HL-60/S4 treated with phorbol 12-myristate 13-acetate at 8.2 ng/mL for 4 days and 3 days (cell line): ENCODE measurements around the gene SPEM1.

Source experiments
- in situ Hi-C: fragments of 300-500 bp; cut with MboI; formaldehyde crosslinking; loops from 2 replicates; pipeline ENCODE4 v1.15.0; 2022; ENCODE audit warnings: low sequenced_read_pairs

SPEM1 gene

DNA sequence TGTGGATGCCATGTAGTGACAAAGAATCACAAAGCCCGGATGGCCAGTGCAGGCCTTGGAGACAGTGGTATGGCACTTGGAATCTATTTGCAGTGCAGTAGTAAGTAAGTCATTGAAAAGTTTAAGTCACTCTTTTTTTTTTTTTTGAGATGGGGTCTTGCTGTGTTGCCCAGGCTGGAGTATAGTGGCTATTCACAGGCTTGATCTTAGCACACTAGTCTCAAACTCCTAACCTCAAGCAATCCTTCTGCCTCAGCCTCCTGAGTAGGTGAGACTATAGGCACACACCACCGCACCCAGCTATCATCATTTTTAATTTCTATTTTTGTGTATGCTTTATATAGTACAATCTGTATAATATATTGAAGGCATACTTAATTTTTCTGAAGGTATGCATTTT is 21.5 kb upstream of the SPEM1 start:
- in situ Hi-C loops = no loop called here

DNA sequence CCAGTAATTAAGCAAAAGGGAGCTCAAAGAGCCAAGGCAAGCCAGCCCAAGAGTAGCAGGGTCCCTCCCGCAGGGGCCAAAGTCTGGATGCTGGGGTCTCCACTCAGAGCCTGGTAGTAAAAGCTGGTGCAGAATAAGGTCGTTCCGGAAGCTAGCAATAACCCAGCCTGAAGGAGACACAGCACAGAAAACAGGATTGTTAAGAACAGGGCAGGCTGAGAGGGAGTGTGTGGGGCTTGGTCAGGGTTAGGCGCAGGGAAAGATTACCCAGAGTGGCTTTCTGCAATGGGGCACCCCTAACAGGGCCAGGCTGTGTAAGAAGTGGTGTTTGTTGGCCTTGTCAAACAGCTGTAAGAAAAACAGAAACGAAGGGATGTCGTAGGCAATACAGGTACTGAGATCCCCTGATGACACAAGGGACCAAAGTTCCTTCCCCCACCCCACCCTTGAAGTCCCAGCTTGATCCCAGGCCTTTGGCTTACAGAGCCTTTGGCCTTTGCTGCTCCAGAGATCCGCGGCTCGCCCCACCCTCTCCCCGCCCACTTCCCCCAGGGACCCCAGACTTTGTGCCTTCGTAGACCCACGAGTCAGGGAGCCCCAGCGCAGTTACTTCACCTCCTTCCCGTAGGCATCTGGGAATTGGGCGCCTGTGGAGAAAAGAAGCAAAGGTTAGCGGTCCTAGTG is 16.9 kb upstream of the SPEM1 start:
- in situ Hi-C loops = no loop called here

DNA sequence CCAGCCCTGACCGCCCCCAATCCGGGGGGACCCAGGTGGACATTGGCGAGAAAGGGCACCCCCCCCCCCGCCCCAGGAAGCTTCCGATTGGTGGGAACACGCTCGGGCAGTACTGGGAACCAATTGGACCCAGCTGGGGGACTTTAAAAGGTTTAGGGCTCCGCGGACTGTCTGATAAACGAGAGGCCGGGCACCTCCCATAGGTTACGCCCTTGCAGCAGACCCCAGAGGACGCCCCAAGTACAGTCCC is 16.5 kb upstream of the SPEM1 start:
- in situ Hi-C loops = no loop called here

DNA sequence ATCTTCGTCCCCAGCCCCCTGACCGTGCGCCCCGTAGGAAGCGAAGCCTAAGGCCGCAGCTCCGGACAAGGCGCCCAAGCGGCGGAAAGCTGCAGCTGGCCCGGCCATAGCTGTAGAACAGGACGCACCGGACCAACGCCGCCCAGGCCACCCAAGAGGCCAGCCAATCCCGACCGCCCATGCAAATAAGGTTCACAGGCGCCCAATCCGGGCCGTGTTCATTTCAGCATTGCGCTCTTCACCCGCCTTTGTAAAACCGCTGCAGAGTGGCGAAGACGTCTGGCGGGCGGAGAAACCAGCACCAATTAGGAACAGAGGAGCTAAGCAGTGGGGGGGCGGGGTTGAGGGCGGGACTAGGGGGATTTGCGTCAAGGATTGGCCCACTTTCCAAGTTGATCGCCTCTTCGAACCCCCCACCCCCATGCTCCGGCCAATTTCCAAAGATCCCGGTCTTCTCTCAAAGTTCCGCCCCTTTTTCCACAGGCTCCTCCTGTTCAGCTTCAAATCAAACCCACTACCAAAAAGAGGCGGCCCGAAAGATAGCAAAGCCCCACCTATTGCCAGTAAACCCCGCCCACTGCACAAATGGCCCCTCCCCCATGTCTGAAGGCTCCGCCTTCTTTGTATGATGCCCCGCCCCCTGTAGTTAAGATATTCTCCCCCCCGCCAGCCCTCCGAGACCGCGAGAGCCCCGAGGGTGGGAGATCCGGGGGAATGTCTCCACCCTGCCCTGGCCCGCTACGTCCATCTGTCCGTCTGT is 16.0 kb upstream of the SPEM1 start, which contains the start of gene TMEM256:
TSS of gene TMEM256 (minus strand) at position 121 of the 760 bp plus-strand sequence. CDS start at position 108, 13 bp downstream.
- in situ Hi-C loops = no loop called here

DNA sequence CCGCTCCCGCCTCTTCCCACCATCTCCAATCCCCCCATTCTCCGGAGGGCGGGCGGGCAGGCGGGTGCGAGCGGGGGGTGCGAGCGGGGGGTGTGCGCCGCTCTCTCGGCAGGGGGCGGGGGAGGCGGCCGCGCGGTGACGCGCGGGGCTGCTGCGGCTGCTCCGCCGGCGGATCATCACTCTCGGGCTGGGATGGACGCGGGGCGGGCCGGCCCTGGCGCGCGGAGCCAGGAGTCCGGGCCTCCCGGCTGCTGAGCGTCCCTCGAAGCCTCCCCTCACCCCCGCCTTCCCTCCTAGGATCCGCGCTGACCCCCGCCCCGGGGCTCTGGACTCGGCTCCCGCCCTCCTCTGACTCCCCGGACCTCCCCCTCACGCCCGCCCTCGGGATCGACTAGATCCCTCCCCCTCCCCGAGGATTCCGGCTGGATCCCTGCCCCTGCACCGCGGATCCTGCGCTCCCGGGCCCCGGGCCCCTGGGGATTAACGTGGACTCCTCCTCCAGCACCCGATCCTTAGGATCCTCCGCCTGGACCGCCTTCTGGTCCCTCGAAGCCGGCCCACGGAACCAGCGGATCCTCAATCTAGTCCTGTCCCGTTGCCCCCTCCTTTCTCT is 15.3 kb upstream of the SPEM1 start:
- in situ Hi-C loops = no loop called here

DNA sequence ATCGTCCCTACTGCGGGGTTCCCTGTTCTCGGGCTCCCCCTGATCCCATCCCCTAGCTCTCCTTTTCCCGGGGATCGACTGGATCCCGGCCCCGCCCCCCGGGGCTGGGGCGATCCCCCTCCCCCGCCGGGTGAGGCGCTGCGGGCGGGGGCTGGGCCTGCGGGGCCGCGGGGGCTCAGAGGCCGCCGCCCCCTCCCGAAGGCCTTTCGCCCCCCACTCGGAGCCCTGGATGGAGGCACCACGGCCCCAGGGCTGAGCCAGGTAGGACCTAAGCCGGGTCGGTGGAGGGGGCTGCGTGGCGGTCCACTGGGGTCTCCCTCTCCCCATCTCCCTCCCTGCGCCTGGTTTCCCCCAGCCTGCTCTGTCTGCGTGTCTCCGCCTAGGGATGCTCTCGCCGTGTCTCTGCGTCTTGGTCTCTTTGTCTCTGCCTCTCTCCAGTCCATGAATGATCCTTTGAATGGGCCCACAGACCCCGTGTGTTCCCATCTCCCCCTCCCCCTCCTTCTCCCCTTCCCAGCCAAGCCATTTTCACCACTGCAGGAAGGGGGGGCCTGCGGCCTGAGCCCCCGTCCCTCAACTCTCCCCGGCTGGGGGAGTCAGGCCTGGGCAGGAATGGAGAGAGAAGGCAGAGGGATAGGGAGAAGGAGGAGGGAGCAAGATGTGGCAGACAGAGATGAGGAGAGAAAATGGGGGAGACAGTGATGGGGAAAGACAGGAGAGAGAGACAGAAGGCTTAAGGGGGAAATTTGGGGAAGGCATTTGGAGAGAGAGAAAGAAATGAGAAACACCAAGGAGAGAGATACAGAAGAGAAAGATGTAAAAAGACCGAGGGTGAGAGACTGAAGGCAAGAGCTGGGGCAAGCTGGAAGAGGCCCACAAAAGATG is 14.5 kb upstream of the SPEM1 start:
- in situ Hi-C loops = no loop called here

DNA sequence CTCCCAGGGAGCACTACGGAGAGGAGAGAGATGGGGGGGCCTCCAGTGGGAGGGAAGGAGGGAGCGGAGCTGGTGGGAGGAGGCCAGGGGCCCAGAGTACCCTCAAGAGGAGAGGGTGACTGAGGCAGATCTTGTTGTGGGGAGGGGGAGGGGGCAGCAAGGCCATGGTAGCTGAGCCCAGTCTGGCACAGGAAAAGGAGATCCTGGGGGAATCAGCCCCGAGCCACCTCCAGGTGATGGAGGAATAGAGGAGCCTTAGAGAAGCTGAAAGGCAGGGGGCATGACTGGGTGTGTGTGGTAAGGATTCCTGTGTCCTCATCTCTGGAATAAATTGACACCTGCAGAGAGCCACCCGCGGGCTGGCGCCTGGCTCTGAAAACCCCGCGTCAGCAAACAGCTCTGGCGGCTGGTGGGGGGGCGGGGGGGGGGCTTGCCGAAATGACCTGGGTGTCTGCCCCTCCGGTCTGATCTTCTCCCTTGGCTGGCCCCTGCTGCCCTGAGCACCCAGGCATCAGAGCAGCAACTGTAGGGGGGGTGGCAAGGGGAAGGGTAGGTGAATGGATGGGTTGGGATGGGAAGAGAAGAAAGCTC is 13.8 kb upstream of the SPEM1 start:
- in situ Hi-C loops = no loop called here

DNA sequence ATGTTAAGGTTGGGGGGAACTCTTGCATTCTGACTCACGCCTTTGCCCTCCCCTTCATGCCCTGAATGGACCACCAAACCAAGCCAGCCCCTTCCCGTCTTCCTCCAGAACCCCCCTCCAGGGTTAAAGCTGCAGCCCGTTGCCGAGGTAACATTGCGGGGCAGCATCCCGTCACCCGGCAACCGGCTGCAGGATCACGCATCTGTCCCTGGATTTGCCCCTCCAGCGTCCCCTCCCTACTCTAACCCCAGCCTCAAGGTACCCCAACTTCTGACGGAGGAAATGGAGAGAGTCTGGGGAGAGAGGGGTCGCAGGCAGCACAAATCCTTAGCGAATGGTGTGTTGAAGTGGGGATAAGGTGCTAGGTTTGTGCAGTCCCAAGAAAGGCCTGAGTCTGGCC is 13.0 kb upstream of the SPEM1 start:
- in situ Hi-C loops = no loop called here

DNA sequence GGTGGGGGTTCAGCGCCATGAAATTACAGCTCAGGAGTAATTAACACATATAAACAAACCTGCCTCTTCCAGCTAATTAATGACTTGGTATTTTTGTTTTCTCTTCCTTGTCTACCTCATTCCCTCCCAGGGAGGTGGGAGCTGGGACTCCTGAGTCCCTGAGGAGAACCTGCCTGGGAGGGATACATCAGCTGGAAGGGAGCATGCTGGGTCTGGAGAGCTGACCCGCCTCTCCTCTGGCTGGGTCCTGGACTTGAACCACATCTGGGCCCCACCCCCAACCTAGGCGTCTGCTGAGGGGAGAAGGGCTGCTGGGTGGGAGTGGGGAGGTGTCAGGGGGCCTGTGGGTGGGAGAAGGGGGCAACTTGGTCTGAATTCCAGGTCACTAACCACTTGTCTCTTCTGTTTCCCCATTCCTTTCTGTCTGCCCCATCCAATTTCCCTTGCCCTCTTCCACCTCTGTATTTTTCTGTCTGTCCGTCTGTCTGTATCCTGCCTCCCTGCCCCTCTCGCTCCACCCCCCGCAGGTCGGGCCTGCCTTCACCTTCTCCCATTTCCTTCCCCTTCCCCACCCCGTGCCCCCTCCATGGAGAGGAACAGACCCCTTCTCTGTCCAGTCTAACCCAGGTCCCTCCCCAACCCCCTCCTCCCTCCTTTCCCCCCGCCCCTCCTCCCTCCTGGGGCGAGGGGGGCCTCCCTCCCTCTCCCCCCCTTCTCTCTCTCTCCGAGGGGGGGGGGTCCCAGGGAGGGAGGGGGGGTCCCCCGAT is 12.5 kb upstream of the SPEM1 start, which contains the start of gene NLGN2:
TSS of gene NLGN2 (plus strand) at position 361 of the 767 bp plus-strand sequence. CDS start 411 bp downstream, outside the sequence.
- in situ Hi-C loops = no loop called here

DNA sequence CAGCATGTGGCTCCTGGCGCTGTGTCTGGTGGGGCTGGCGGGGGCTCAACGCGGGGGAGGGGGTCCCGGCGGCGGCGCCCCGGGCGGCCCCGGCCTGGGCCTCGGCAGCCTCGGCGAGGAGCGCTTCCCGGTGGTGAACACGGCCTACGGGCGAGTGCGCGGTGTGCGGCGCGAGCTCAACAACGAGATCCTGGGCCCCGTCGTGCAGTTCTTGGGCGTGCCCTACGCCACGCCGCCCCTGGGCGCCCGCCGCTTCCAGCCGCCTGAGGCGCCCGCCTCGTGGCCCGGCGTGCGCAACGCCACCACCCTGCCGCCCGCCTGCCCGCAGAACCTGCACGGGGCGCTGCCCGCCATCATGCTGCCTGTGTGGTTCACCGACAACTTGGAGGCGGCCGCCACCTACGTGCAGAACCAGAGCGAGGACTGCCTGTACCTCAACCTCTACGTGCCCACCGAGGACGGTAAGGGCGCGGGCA is 11.8 kb upstream of the SPEM1 start:
- in situ Hi-C loops = no loop called here

DNA sequence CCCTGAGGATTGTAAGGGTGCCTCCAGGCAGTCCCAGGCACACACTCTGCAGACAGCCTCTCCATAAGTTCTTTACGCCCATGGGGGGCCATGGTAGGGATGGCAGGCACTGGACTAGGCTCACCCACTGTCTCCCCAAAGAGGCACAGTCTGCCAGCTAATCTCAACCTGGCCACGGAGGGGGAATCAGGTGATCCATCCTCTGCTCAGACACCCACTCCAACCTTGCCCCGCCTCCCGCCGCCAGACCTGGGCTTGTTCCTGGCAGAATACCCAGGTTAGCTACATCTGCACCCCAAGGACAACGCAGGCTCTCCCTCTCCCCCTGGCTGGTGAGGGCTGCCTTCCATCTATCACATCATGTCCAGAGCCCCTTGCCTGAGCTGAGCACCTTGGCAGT is 11.3 kb upstream of the SPEM1 start:
- in situ Hi-C loops = no loop called here

DNA sequence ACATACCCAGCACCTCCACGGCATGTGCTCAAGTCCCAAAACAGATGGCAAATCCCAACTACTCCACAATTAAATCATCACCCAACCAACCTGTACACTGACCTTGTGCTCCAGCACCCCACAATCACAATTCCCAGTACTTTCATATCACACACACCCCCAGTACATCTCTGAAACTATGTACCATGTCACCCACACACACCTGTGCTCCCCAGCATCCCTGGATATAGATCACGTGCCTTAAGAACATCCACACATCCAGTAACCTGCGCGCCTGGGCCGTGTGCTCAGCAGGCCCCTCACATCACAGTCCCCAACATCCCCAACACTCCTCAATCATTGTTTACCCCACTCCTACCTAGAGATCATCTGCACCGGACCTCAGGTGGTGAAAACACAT is 10.4 kb upstream of the SPEM1 start:
- in situ Hi-C loops = no loop called here

DNA sequence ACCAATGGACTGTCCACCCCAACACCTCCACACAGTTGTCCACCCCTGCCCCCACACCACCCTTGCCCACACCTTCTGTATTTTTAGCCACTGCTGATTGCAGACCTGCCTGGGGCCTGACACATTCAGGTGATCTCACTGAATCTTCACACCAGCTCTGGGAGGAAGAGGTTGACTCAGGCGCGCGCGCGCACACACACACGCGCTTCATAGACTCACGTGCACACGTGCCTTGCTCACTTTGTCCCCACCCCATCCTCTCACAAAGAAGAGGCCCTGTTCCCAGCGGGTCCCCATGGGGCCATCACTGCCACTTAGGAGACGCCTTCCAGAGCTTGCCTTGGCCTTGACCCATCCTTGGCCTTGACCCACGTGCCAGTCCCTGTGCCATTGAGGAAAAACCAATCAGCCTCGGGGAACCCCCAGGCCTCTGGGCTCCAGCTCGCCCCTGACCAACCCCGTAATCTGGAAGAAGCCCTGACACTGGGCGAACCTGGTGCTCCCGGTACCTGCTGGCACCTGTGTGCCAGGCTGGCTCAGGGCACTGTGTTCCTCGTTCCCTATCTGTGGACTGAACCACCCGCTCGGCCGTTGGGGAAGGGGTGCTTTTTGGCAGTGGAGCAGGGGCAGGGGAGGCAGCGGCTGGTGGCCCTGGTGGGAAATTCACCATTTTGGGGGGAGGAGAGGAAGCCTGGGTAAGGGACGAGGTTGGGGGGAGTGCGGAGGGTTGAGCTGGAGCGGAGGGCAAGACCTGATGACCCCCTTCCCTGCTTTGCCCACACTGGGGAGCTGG is 9.3 kb upstream of the SPEM1 start:
- in situ Hi-C loops = no loop called here

DNA sequence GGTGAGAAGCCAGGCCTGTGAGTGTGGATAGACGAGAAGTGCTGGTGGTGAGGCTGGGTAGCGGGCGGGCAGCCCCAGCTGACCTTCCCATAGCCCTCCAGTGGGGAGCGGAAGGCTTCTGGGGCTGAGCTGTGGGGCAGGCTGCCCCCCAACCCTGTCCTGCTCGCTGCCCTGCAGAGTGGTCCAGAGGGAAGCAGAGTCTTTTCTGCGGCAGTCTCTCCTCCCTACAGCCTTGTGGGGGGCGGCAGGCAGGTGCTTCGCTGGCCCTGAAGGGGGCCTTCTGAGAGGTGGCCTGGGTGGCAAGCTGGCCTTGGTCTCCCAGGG is 8.7 kb upstream of the SPEM1 start:
- in situ Hi-C loops = no loop called here

DNA sequence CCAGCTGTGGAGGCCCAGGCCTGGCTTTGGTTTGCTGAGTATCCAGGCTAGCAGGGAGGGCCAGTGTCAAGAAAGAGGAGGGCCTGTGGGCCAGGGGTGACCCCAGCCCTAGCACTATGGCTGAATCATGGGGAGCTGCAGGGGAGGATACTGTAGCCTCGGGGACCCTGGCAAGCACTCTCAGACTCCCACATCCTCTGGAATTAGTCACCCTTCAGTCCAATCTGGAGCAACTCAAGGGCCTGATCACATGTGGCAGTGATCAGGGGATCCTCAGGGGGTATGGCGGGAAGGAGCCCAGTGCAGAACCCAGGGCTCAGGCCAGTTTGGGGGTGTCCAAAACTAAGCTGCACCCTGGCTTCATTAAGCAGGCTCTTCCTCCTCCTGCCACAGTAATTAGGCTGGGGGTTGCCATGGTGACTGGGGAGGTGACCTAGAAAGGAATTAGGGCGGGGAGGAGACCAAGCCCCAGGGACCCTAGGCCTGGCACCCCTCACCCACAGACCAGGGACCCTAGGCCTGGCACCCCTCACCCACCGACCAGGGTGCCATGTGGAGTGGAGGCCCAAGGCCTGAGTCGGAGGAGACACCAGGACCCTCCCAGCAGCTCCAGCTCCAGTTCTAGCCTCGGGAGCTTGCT is 6.7 kb upstream of the SPEM1 start:
- in situ Hi-C loops = no loop called here

DNA sequence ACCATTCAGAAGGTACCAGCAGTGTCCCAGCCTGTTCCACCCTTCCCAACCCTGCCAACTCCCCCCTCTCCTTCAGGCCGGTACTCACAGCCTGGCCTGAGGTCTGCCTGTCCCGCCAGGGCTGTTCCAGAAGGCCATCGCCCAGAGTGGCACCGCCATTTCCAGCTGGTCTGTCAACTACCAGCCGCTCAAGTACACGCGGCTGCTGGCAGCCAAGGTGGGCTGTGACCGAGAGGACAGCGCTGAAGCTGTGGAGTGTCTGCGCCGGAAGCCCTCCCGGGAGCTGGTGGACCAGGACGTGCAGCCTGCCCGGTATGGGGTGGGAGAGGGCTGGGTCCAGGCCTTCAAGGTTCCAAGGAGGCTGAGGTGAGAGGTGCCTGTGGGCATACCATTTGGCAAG is 5.3 kb upstream of the SPEM1 start:
- in situ Hi-C loops = no loop called here

DNA sequence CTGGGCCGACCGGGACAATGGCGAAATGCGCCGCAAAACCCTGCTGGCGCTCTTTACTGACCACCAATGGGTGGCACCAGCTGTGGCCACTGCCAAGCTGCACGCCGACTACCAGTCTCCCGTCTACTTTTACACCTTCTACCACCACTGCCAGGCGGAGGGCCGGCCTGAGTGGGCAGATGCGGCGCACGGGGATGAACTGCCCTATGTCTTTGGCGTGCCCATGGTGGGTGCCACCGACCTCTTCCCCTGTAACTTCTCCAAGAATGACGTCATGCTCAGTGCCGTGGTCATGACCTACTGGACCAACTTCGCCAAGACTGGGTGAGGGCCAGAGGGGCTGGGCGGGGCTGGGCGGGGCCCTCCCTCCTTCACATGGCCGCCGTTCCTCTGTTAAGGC is 4.3 kb upstream of the SPEM1 start:
- in situ Hi-C loops = no loop called here

DNA sequence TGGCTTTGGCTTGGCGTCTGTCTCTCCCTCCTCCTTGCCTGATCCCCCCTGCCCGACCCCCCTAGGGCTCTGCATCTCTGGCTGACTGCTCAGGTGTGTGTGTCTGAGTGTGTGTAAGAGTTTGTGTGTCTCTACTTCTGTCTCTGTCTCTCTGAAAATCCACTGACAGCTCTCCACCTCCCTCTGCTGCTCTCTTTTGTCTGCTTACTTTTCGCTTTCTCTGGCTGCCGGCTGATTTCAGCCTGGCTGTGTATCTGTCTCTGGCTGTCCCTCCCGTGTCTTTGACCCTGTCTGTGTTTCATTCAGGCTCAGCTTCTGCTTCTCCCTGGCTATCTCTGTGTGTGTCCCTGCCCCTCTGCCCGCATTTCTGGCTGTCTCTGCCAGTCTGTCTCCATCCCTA is 3.8 kb upstream of the SPEM1 start:
- in situ Hi-C loops = no loop called here
